ENCODE data around the gene ITPRID2.

- TF ChIP-seq, protein P1, sequence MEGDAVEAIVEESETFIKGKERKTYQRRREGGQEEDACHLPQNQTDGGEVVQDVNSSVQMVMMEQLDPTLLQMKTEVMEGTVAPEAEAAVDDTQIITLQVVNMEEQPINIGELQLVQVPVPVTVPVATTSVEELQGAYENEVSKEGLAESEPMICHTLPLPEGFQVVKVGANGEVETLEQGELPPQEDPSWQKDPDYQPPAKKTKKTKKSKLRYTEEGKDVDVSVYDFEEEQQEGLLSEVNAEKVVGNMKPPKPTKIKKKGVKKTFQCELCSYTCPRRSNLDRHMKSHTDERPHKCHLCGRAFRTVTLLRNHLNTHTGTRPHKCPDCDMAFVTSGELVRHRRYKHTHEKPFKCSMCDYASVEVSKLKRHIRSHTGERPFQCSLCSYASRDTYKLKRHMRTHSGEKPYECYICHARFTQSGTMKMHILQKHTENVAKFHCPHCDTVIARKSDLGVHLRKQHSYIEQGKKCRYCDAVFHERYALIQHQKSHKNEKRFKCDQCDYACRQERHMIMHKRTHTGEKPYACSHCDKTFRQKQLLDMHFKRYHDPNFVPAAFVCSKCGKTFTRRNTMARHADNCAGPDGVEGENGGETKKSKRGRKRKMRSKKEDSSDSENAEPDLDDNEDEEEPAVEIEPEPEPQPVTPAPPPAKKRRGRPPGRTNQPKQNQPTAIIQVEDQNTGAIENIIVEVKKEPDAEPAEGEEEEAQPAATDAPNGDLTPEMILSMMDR (IDR thresholded peaks at IDR 0.05): no peak
- no peak for TF ChIP-seq ZFX (IDR thresholded peaks at IDR 0.05; ENCODE audit: borderline replicate concordance)
Measured at GRCh38 chr2:181858600-181858999, 32.9 kb upstream of the ITPRID2 start.

Data from 22Rv1 (cell line).